Trophoblast cell (in vitro differentiated cells and primary cell): ENCODE data around the gene GRK1.

Experiments
- DNase-seq, 2 donors: peaks; one replicate each; pipeline ENCODE4 v3.0.0-alpha.2; 2016
- H2AFZ ChIP-seq: 2 replicates; pipeline ENCODE4 v1.6.1; 2013; ENCODE audit warnings: low read length, moderate library complexity, mild to moderate bottlenecking; ENCODE audit not compliant: insufficient read depth, poor library complexity
- H2AK5ac ChIP-seq: 2 replicates; pipeline ENCODE4 v1.6.1; 2013; ENCODE audit warnings: mild to moderate bottlenecking, low read length
- H2BK120ac ChIP-seq: 2 replicates; pipeline ENCODE4 v1.6.1; 2013; ENCODE audit warnings: low read length, mild to moderate bottlenecking, moderate library complexity; ENCODE audit not compliant: insufficient read depth, poor library complexity
- H2BK12ac ChIP-seq: 2 replicates; pipeline ENCODE4 v1.6.1; 2013; ENCODE audit warnings: mild to moderate bottlenecking, low read length, moderate library complexity
- H2BK5ac ChIP-seq: 2 replicates; pipeline ENCODE4 v1.6.1; 2013; ENCODE audit warnings: low read length, low read depth, moderate library complexity, mild to moderate bottlenecking; ENCODE audit not compliant: poor library complexity
- H3K14ac ChIP-seq: 2 replicates; pipeline ENCODE4 v1.6.1; 2013; ENCODE audit warnings: mild to moderate bottlenecking, low read length
- H3K18ac ChIP-seq: 2 replicates; pipeline ENCODE4 v1.6.1; 2013; ENCODE audit warnings: mild to moderate bottlenecking, low read length
- H3K23ac ChIP-seq: 2 replicates; pipeline ENCODE4 v1.6.1; 2013; ENCODE audit warnings: low read length
- H3K27ac ChIP-seq: 2 replicates; pipeline ENCODE4 v1.5.1; 2013; ENCODE audit warnings: low read depth, mild to moderate bottlenecking, inconsistent platforms, low read length, moderate library complexity
- H3K27me3 ChIP-seq: 2 replicates; pipeline ENCODE4 v1.6.1; 2013; ENCODE audit warnings: inconsistent platforms, mild to moderate bottlenecking, low read length, moderate library complexity; ENCODE audit not compliant: insufficient read depth
- H3K36me3 ChIP-seq, 2 experiments: 1 replicate in 1 of 2; 2 replicates in 1 of 2; pipeline ENCODE4 v1.6.1; 2013; ENCODE audit warnings: low read length in 2 of 2, mild to moderate bottlenecking in 2 of 2, moderate library complexity in 1 of 2; ENCODE audit not compliant: insufficient read depth in 2 of 2, control insufficient read depth in 1 of 2
- H3K4ac ChIP-seq: 2 replicates; pipeline ENCODE4 v1.6.1; 2013; ENCODE audit warnings: low read depth, mild to moderate bottlenecking, low read length, moderate library complexity
- H3K4me1 ChIP-seq, 2 experiments: 1 replicate in 1 of 2; 2 replicates in 1 of 2; pipeline ENCODE4 v1.6.1; 2013; ENCODE audit warnings: low read length in 2 of 2, mild to moderate bottlenecking in 2 of 2, moderate library complexity in 1 of 2; ENCODE audit not compliant: insufficient read depth in 2 of 2, control insufficient read depth in 1 of 2
- H3K4me2 ChIP-seq: 2 replicates; pipeline ENCODE4 v1.6.1; 2013; ENCODE audit warnings: inconsistent platforms, mild to moderate bottlenecking, low read length, moderate library complexity
- H3K4me3 ChIP-seq: 2 replicates; pipeline ENCODE4 v1.5.1; 2013; ENCODE audit warnings: mild to moderate bottlenecking, low read depth, low read length, inconsistent platforms
- H3K79me1 ChIP-seq: one replicate; pipeline ENCODE4 v1.6.1; 2013; ENCODE audit warnings: low read length
- H3K79me2 ChIP-seq: 2 replicates; pipeline ENCODE4 v1.6.1; 2013; ENCODE audit warnings: low read length, mild to moderate bottlenecking; ENCODE audit not compliant: control insufficient read depth, insufficient read depth, poor library complexity
- H3K9ac ChIP-seq: 2 replicates; pipeline ENCODE4 v1.6.1; 2013; ENCODE audit warnings: mild to moderate bottlenecking, low read length
- H3K9me3 ChIP-seq: 2 replicates; pipeline ENCODE4 v1.6.1; 2013; ENCODE audit warnings: low read depth, mild to moderate bottlenecking, control low read depth, inconsistent platforms, low read length; ENCODE audit not compliant: insufficient read depth
- H4K12ac ChIP-seq: 2 replicates; pipeline ENCODE4 v1.6.1; 2013; ENCODE audit warnings: low read depth, mild to moderate bottlenecking, low read length, moderate library complexity
- H4K8ac ChIP-seq: 2 replicates; pipeline ENCODE4 v1.6.1; 2013; ENCODE audit warnings: low read depth, mild to moderate bottlenecking, low read length, moderate library complexity
- H4K91ac ChIP-seq: one replicate; pipeline ENCODE4 v1.6.1; 2013; ENCODE audit warnings: low read depth, mild to moderate bottlenecking, low read length, moderate library complexity
- WGBS: extraction: QIAGEN DNeasy Blood & Tissue Kit; methylation state at CpG from one replicate; pipeline ENCODE4 v1.1.7; 2013; ENCODE audit warnings: missing lambda C conversion rate; ENCODE audit not compliant: insufficient read length, insufficient coverage; ENCODE audit errors: extremely low coverage; 5-methylcytosine and 5-hydroxymethylcytosine counted together

The GRK1 gene

DNA sequence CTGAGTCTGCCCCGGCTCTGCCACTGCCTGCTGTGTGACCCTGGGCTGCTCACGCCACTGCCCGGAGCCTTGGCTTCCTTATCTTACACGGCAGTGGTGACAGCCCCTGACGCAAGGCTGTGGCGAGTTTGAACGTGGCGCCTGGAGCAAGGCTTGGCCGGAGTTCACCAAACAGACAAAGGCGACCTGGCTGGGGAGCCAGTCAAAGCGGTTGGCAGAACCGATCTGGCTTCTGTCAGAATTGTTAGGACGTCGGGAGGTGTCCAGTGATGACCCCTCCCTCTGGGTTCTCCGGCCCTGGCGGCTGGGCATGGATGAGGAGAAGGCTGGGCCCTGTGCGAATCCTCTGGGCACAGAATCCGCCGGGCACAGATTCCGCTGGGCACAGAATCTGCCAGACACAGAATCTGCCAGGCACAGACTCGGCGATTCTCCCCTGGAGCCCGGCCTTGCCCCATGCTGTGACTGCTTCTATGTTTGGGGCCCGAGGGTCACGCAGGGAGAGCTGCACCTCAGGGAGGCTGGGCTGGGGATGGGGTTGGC lies 80.3 kb downstream of the GRK1 start:
- Histone ChIP-seq H3K4me3 (no peak overlapping the region), H3K79me1 (no peaks in the 10 kb centered on the region), H2AFZ (no peak overlapping the region), H2BK5ac (no peak overlapping the region), H4K12ac (no peak overlapping the region), H3K23ac (no peak overlapping the region), H3K9ac (no peak overlapping the region), H2BK12ac (no peak overlapping the region), H4K8ac (no peak overlapping the region), H3K4me2 (no peak overlapping the region), H3K14ac (no peak overlapping the region), H2AK5ac (no peak overlapping the region), H3K18ac (no peak overlapping the region), H3K4me1 (peaks cover 0 to 4% of the 10 kb centered on the region in 2 experiments), H4K91ac (no peak overlapping the region), H2BK120ac (no peak overlapping the region), H3K79me2 (no peaks in the 10 kb centered on the region), H3K36me3 (no peaks in the 10 kb centered on the region), H3K4ac (no peak overlapping the region), H3K27me3 (no peaks in the 10 kb centered on the region), H3K9me3 (peaks cover 13% of the 10 kb centered on the region), H3K27ac (no peak overlapping the region)
- no CpG with 5 or more reads among the region's 25 CpGs for WGBS
- DNase-seq: no peak

GRCh38 chr13:113748101-113748861 lies 81.3 kb downstream of the GRK1 start:
- Histone ChIP-seq H3K4ac (no peak overlapping the region), H2AK5ac (no peak overlapping the region), H3K27me3 (no peaks in the 10 kb centered on the region), H3K27ac (no peak overlapping the region), H3K14ac (no peak overlapping the region), H3K36me3 (no peaks in the 10 kb centered on the region), H3K4me1 (peaks cover 0 to 4% of the 10 kb centered on the region in 2 experiments), H3K9ac (no peak overlapping the region), H3K4me3 (no peak overlapping the region), H4K91ac (no peak overlapping the region), H3K4me2 (no peak overlapping the region), H3K9me3 (peaks cover 14% of the 10 kb centered on the region), H3K23ac (no peak overlapping the region), H2BK5ac (no peak overlapping the region), H3K79me2 (no peaks in the 10 kb centered on the region), H2BK12ac (no peak overlapping the region), H4K12ac (no peak overlapping the region), H3K79me1 (no peaks in the 10 kb centered on the region), H3K18ac (no peak overlapping the region), H4K8ac (no peak overlapping the region), H2AFZ (no peak overlapping the region), H2BK120ac (no peak overlapping the region)
- WGBS: no CpG with 5 or more reads among the region's 25 CpGs
- DNase-seq: no peak

- no peak overlapping the region for H3K14ac ChIP-seq
- no peaks in the 10 kb centered on the region for H3K27me3 ChIP-seq
- no peaks in the 10 kb centered on the region for H3K36me3 ChIP-seq
- no peak overlapping the region for H4K91ac ChIP-seq
- peaks cover 15% of the 10 kb centered on the region for H3K9me3 ChIP-seq
- no peak overlapping the region for H3K18ac ChIP-seq
- no peaks in the 10 kb centered on the region for H3K79me2 ChIP-seq
- H2BK120ac ChIP-seq: no peak overlapping the region
- H3K9ac ChIP-seq: no peak overlapping the region
- H3K23ac ChIP-seq: no peak overlapping the region
- no peak overlapping the region for H3K4me3 ChIP-seq
- no peak overlapping the region for H4K12ac ChIP-seq
- H3K79me1 ChIP-seq: no peaks in the 10 kb centered on the region
- no peak overlapping the region for H4K8ac ChIP-seq
- DNase-seq: no peak
- H2BK5ac ChIP-seq: no peak overlapping the region
- no peak overlapping the region for H2BK12ac ChIP-seq
- no peak overlapping the region for H3K4me2 ChIP-seq
- H3K27ac ChIP-seq: no peak overlapping the region
- H2AFZ ChIP-seq: no peak overlapping the region
- peaks cover 0 to 4% of the 10 kb centered on the region in 2 experiments for H3K4me1 ChIP-seq
- no peak overlapping the region for H3K4ac ChIP-seq
- WGBS: no CpG with 5 or more reads among the region's 22 CpGs
- H2AK5ac ChIP-seq: no peak overlapping the region
These were observed 81.9 kb downstream of the GRK1 start for GRCh38 chr13:113748862-113749451.

- no peak overlapping the region for H3K4me3 ChIP-seq
These were observed 82.5 kb downstream of the GRK1 start for GRCh38 chr13:113749507-113749906.

More at GRCh38 chr13:113749507-113749906, 82.5 kb downstream of the GRK1 start:
- H2BK5ac ChIP-seq: no peak overlapping the region
- H3K4me1 ChIP-seq: peaks cover 0 to 3% of the 10 kb centered on the region in 2 experiments
- no peaks in the 10 kb centered on the region for H3K79me2 ChIP-seq
- no peak for DNase-seq
- no peaks in the 10 kb centered on the region for H3K79me1 ChIP-seq
- no CpG with 5 or more reads among the region's 13 CpGs for WGBS
- no peak overlapping the region for H3K14ac ChIP-seq
- H3K27ac ChIP-seq: no peak overlapping the region
- no peak overlapping the region for H3K23ac ChIP-seq
- H4K8ac ChIP-seq: no peak overlapping the region
- no peaks in the 10 kb centered on the region for H3K27me3 ChIP-seq
- H3K4ac ChIP-seq: no peak overlapping the region
- no peak overlapping the region for H2BK120ac ChIP-seq
- H2AK5ac ChIP-seq: no peak overlapping the region
- H3K9me3 ChIP-seq: peaks cover 15% of the 10 kb centered on the region
- H4K12ac ChIP-seq: no peak overlapping the region
- no peak overlapping the region for H2AFZ ChIP-seq
- no peak overlapping the region for H3K4me2 ChIP-seq
- H2BK12ac ChIP-seq: no peak overlapping the region
- H3K9ac ChIP-seq: no peak overlapping the region
- H4K91ac ChIP-seq: no peak overlapping the region
- H3K36me3 ChIP-seq: no peaks in the 10 kb centered on the region
- no peak overlapping the region for H3K18ac ChIP-seq
